WTC11 (cell line): ENCODE measurements around the gene SBK3. TPM values are rescaled to one million over a fixed set of nuclear protein-coding genes. Genes with fewer than 3 reads are reported as not detected.

Experiments used
- ATAC-seq: fragments of 200-7000 bp; cut with Tn5 transposase; 2 replicates; pipeline ENCODE4 v1.10.0; 2021; ENCODE audit warnings: mild to moderate bottlenecking, moderate library complexity
- CTCF ChIA-PET: fragments of 300-600 bp; sonication (Branson Sonifier 250); formaldehyde crosslinking; loops from one replicate; lab custom pipeline; 2021; ENCODE audit warnings: antibody characterized with exemption; lab: Charles Lee
- POLR2A ChIA-PET: fragments of 350-600 bp; sonication (Branson Sonifier 250); formaldehyde crosslinking; loops from one replicate; lab custom pipeline; 2021; ENCODE audit warnings: antibody characterized with exemption; lab: Charles Lee
- DNase-seq: peaks from one replicate; pipeline ENCODE4 v3.0.0; 2021; ENCODE audit warnings: low spot score
- H3K27ac Mint-ChIP-seq: 2 replicates; pipeline ENCODE4 v1.8.0; 2021; ENCODE audit warnings: mixed read lengths
- H3K27me3 Mint-ChIP-seq: 2 replicates; pipeline ENCODE4 v1.8.0; 2021; ENCODE audit warnings: low read depth, mild to moderate bottlenecking, moderate library complexity, mixed read lengths
- H3K36me3 Mint-ChIP-seq: 2 replicates; pipeline ENCODE4 v1.8.0; 2021; ENCODE audit warnings: mixed read lengths
- H3K4me1 Mint-ChIP-seq: 2 replicates; pipeline ENCODE4 v1.8.0; 2022; ENCODE audit warnings: mixed read lengths
- H3K4me3 Mint-ChIP-seq: 2 replicates; pipeline ENCODE4 v1.8.0; 2021; ENCODE audit warnings: mild to moderate bottlenecking, moderate library complexity, mixed read lengths
- H3K9me3 Mint-ChIP-seq: 2 replicates; pipeline ENCODE4 v1.8.0; 2021; ENCODE audit warnings: mixed read lengths
- ATF3 ChIP-seq: sonication (generic); formaldehyde crosslinking; conservative IDR thresholded peaks from 2 replicates; pipeline ENCODE4 v1.8.1; 2022; ENCODE audit warnings: mild to moderate bottlenecking, missing genetic modification reagents
- CBFB ChIP-seq: sonication (generic); formaldehyde crosslinking; IDR thresholded peaks from 2 replicates; pipeline ENCODE4 v1.8.1; 2022; ENCODE audit warnings: mild to moderate bottlenecking, low read depth, missing genetic modification reagents
- CREM ChIP-seq: sonication (generic); formaldehyde crosslinking; IDR thresholded peaks from 2 replicates; pipeline ENCODE4 v1.8.1; 2022; ENCODE audit warnings: mild to moderate bottlenecking, missing genetic modification reagents, moderate library complexity
- ETV6 ChIP-seq: sonication (generic); formaldehyde crosslinking; IDR thresholded peaks from 2 replicates; pipeline ENCODE4 v1.8.1; 2022; ENCODE audit warnings: mild to moderate bottlenecking, missing genetic modification reagents
- GABPB1 ChIP-seq: sonication (generic); formaldehyde crosslinking; IDR thresholded peaks from 2 replicates; pipeline ENCODE4 v1.8.1; 2023; ENCODE audit warnings: mild to moderate bottlenecking, missing genetic modification reagents
- HMGXB4 ChIP-seq: sonication (generic); formaldehyde crosslinking; IDR thresholded peaks from 2 replicates; pipeline ENCODE4 v1.8.1; 2023; ENCODE audit warnings: mild to moderate bottlenecking, moderate library complexity, missing genetic modification reagents
- NFE2L1 ChIP-seq: sonication (generic); formaldehyde crosslinking; IDR thresholded peaks from 2 replicates; pipeline ENCODE4 v1.8.1; 2023; ENCODE audit warnings: missing genetic modification reagents
- NR1H2 ChIP-seq: sonication (generic); formaldehyde crosslinking; IDR thresholded peaks from 2 replicates; pipeline ENCODE4 v1.9.0; 2021; ENCODE audit warnings: mild to moderate bottlenecking, moderate library complexity, missing genetic modification reagents
- TEAD1 ChIP-seq: sonication (generic); formaldehyde crosslinking; IDR thresholded peaks from 2 replicates; pipeline ENCODE4 v1.8.0; 2022; ENCODE audit warnings: mild to moderate bottlenecking, missing genetic modification reagents
- ZBTB21 ChIP-seq: sonication (generic); formaldehyde crosslinking; IDR thresholded peaks from 2 replicates; pipeline ENCODE4 v1.8.1; 2023; ENCODE audit warnings: mild to moderate bottlenecking, missing genetic modification reagents, borderline replicate concordance
- ZNF263 ChIP-seq: sonication (generic); formaldehyde crosslinking; IDR thresholded peaks from 2 replicates; pipeline ENCODE4 v1.8.1; 2022; ENCODE audit warnings: low read depth, mild to moderate bottlenecking, moderate library complexity, missing genetic modification reagents
- ZNF416 ChIP-seq: fragments of 250-450 bp; sonication (Bioruptor Pico); IDR thresholded peaks from 2 replicates; pipeline ENCODE4 v1.9.0; 2021; ENCODE audit warnings: mild to moderate bottlenecking, inconsistent platforms
- ZSCAN18 ChIP-seq: fragments of 250-450 bp; sonication (Bioruptor Pico); IDR thresholded peaks from 2 replicates; pipeline ENCODE4 v2.1.2; 2022; ENCODE audit warnings: mild to moderate bottlenecking, moderate library complexity
- total RNA-seq: library from RNA; stranded (reverse); gene quantifications from 3 replicates; pipeline ENCODE4 v1.2.3, GENCODE V29; 2021
- TF ChIP-seq, protein P1 (sequence below): sonication (generic); formaldehyde crosslinking; IDR thresholded peaks from 2 replicates; pipeline ENCODE4 v1.8.1; 2023; ENCODE audit warnings: mild to moderate bottlenecking, missing genetic modification reagents, moderate library complexity
- TF ChIP-seq, protein P2 (sequence below): sonication (generic); formaldehyde crosslinking; IDR thresholded peaks from 2 replicates; pipeline ENCODE4 v1.8.1; 2023; ENCODE audit warnings: mild to moderate bottlenecking, missing genetic modification reagents
- TF ChIP-seq, protein P3 (sequence below): sonication (generic); formaldehyde crosslinking; IDR thresholded peaks from 2 replicates; pipeline ENCODE4 v1.8.0; 2023; ENCODE audit warnings: missing genetic modification reagents, mild to moderate bottlenecking, borderline replicate concordance
- TF ChIP-seq, protein P4 (sequence below): sonication (generic); formaldehyde crosslinking; IDR thresholded peaks from 2 replicates; pipeline ENCODE4 v1.8.1; 2022; ENCODE audit warnings: low read depth, missing genetic modification reagents, borderline replicate concordance

Gene SBK3
- total RNA-seq, 1 experiment from 2014 or later, result 0.90 TPM

DNA sequence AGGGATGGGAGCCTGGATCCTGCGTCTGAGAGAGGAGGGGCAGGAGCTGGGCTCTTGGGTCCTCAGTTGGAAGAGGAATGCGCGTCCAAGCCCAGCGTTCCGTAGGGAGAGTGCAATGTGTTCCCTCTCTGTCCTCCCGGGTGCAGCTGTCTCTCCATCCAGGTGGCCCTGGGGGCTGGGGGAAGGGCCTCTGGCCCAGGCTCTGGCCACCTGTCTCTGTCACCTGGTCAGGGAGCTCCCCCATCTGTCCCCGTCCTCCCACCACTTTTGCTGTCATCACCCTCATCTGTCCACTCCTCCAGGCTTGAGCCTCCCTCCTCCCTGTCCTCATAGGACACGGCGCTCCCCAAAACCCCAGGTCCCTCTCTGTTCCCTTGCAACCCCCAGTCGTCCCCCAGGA is 4.7 kb downstream of the SBK3 start:
- ATAC-seq (no peak), DNase-seq (no peak)
- H3K4me1 Mint-ChIP-seq, result peaks cover 15% of the 10 kb centered on the region
- H3K27ac Mint-ChIP-seq, result no peak overlapping the region
- no peaks in the 10 kb centered on the region for H3K36me3 Mint-ChIP-seq
- ChIA-PET POLR2A (interaction anchor here (2.7 kb wide), 1 partner anchor 9 kb away, joined by 9 read pairs; no protein-coding TSS in a partner anchor), CTCF (interaction anchor here (0.9 to 1.3 kb wide), 2 partner anchors 37 to 65 kb away, joined by 3 read pairs; partner anchors contain the start of gene ZNF865)
- TF ChIP-seq ETV6 (CRISPR knock-in tag) (no peak), ZNF416 (CRISPR knock-in tag) (no peak), NFE2L1 (no peak), ZBTB21 (no peak), CBFB (CRISPR knock-in tag) (no peak), NR1H2 (CRISPR knock-in tag) (no peak), CREM (CRISPR knock-in tag) (no peak), GABPB1 (CRISPR knock-in tag) (no peak), ATF3 (CRISPR knock-in tag) (no peak), TEAD1 (CRISPR knock-in tag) (no peak), ZSCAN18 (no peak), ZNF263 (CRISPR knock-in tag) (no peak), HMGXB4 (CRISPR knock-in tag) (no peak)
- TF ChIP-seq, protein P1, sequence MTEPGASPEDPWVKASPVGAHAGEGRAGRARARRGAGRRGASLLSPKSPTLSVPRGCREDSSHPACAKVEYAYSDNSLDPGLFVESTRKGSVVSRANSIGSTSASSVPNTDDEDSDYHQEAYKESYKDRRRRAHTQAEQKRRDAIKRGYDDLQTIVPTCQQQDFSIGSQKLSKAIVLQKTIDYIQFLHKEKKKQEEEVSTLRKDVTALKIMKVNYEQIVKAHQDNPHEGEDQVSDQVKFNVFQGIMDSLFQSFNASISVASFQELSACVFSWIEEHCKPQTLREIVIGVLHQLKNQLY (CRISPR knock-in tag), result no peak
- TF ChIP-seq, protein P2, sequence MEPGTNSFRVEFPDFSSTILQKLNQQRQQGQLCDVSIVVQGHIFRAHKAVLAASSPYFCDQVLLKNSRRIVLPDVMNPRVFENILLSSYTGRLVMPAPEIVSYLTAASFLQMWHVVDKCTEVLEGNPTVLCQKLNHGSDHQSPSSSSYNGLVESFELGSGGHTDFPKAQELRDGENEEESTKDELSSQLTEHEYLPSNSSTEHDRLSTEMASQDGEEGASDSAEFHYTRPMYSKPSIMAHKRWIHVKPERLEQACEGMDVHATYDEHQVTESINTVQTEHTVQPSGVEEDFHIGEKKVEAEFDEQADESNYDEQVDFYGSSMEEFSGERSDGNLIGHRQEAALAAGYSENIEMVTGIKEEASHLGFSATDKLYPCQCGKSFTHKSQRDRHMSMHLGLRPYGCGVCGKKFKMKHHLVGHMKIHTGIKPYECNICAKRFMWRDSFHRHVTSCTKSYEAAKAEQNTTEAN, result no peak
- TF ChIP-seq, protein P3, sequence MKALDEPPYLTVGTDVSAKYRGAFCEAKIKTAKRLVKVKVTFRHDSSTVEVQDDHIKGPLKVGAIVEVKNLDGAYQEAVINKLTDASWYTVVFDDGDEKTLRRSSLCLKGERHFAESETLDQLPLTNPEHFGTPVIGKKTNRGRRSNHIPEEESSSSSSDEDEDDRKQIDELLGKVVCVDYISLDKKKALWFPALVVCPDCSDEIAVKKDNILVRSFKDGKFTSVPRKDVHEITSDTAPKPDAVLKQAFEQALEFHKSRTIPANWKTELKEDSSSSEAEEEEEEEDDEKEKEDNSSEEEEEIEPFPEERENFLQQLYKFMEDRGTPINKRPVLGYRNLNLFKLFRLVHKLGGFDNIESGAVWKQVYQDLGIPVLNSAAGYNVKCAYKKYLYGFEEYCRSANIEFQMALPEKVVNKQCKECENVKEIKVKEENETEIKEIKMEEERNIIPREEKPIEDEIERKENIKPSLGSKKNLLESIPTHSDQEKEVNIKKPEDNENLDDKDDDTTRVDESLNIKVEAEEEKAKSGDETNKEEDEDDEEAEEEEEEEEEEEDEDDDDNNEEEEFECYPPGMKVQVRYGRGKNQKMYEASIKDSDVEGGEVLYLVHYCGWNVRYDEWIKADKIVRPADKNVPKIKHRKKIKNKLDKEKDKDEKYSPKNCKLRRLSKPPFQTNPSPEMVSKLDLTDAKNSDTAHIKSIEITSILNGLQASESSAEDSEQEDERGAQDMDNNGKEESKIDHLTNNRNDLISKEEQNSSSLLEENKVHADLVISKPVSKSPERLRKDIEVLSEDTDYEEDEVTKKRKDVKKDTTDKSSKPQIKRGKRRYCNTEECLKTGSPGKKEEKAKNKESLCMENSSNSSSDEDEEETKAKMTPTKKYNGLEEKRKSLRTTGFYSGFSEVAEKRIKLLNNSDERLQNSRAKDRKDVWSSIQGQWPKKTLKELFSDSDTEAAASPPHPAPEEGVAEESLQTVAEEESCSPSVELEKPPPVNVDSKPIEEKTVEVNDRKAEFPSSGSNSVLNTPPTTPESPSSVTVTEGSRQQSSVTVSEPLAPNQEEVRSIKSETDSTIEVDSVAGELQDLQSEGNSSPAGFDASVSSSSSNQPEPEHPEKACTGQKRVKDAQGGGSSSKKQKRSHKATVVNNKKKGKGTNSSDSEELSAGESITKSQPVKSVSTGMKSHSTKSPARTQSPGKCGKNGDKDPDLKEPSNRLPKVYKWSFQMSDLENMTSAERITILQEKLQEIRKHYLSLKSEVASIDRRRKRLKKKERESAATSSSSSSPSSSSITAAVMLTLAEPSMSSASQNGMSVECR (CRISPR knock-in tag), result no peak
- TF ChIP-seq, protein P4, sequence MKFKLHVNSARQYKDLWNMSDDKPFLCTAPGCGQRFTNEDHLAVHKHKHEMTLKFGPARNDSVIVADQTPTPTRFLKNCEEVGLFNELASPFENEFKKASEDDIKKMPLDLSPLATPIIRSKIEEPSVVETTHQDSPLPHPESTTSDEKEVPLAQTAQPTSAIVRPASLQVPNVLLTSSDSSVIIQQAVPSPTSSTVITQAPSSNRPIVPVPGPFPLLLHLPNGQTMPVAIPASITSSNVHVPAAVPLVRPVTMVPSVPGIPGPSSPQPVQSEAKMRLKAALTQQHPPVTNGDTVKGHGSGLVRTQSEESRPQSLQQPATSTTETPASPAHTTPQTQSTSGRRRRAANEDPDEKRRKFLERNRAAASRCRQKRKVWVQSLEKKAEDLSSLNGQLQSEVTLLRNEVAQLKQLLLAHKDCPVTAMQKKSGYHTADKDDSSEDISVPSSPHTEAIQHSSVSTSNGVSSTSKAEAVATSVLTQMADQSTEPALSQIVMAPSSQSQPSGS, result no peak
- H3K27me3 Mint-ChIP-seq, result peaks cover 7% of the 10 kb centered on the region
- H3K9me3 Mint-ChIP-seq, result peaks cover 14% of the 10 kb centered on the region
- H3K4me3 Mint-ChIP-seq, result no peak overlapping the region
